Cardiac atrium fibroblast (primary cell): ENCODE data around the gene TAC3. TPM values are rescaled to one million over a fixed set of nuclear protein-coding genes. Genes with fewer than 3 reads are reported as not detected.

Experiments used
- total RNA-seq: library from RNA; depleted of rRNA; stranded (reverse); fragments of >200 nt; gene quantifications from 2 replicates; pipeline ENCODE4 v1.2.3, GENCODE V29; 2015

The TAC3 gene
- 0.32 TPM in 1 of 2 replicates, not detected in the other for total RNA-seq

DNA sequence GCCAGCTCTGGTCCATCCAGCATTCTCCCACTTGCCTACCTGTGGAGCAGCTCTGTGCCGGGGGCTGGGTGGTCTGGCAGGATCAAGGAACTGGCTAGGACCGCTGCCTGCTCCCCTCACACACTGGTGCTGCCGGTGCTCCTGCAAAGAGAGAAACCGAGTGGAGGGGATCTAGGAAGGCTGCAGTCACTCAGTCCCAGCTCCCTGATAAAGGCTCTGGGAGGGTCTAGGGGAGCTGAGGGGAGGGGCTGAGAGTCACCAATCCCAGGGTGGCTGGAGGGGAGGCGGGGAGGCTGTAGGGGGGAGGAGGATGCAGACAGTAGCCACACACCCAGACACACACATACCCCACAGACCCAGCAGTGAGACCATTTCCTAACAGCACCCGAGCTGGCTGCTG is at the start of gene TAC3:
TAC3 (minus strand) TSS at position 182 of the 400 bp plus-strand sequence. CDS start 732 bp downstream, outside the sequence.

DNA sequence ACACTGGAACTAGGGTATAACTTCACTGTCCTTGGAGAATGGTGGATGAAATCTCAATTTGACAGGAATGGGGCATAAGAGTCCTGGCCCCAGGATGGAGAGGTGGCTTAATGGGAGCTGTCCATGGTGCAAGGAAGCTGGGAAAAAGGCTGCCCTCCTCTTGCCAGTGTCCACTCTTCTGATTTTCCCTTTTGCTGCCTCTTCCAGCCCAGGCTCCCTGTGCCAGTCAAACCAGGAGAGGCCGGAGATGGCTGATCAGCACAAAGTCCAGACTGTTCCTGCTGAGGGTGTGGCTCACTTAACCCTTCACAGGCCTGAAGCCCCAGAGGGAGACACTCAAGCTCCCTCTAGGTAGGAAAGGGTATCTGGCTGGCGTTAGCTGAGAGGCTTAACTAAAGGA is 33.6 kb upstream of the TAC3 start, which contains the start of gene MYO1A:
MYO1A (minus strand) TSS at position 240 of the 400 bp plus-strand sequence. CDS start 1,806 bp downstream, outside the sequence.

GRCh38 chr12:57005980-57006808 is 10.1 kb downstream of the TAC3 start, which contains the start of gene ZBTB39:
TSS of gene ZBTB39 (minus strand) at chr12:57006546. CDS start at chr12:57004917, 1,629 bp downstream.

Other genes starting within 250 kb of the TAC3 start
- gene SDR9C7, start 82.1 kb downstream of the TAC3 start, total RNA-seq, result not detected in 2 replicates
- not detected in 2 replicates for gene RDH16, start 58.9 kb downstream of the TAC3 start, total RNA-seq
- gene ZBTB39, start 10.0 kb downstream of the TAC3 start, total RNA-seq, result 2.0 and 4.4 TPM in 2 replicates
- gene MYO1A, start 33.6 kb upstream of the TAC3 start, total RNA-seq, result not detected in 2 replicates
- 2.0 and 4.9 TPM in 2 replicates for gene NEMP1, start 62.3 kb upstream of the TAC3 start, total RNA-seq
- gene NAB2, start 72.6 kb upstream of the TAC3 start, total RNA-seq, result 39.7 and 40.6 TPM in 2 replicates
- gene STAT6, start 94.8 kb upstream of the TAC3 start, total RNA-seq, result 100 and 101 TPM in 2 replicates
- gene LRP1, start 112.0 kb upstream of the TAC3 start, total RNA-seq, result 236 and 285 TPM in 2 replicates
- gene LRP1-AS, start 131.1 kb upstream of the TAC3 start, total RNA-seq, result not detected in 2 replicates
- gene NXPH4, start 200.3 kb upstream of the TAC3 start, total RNA-seq, result 13.7 and 23.3 TPM in 2 replicates
- gene SHMT2, start 213.2 kb upstream of the TAC3 start, total RNA-seq, result 205 TPM in 2 replicates
- gene STAC3, start 234.7 kb upstream of the TAC3 start, total RNA-seq, result not detected in 2 replicates